Cerebellar cortex (tissue), 1 donor: ENCODE data around the gene NUAK1.
"Not testable (repeated sequence)": the region's sequence is repeated elsewhere in the genome, so short reads cannot be mapped to it uniquely, and the experiment has no call there.

Experiments
- DNase-seq: peaks from one replicate; pipeline ENCODE4 v3.0.0-alpha.2; 2015; ENCODE audit warnings: low spot score

Gene NUAK1

GRCh38 chr12:106031761-106032622 lies 106.8 kb downstream of the NUAK1 start:
- DNase-seq = peak; percentile 31

DNA sequence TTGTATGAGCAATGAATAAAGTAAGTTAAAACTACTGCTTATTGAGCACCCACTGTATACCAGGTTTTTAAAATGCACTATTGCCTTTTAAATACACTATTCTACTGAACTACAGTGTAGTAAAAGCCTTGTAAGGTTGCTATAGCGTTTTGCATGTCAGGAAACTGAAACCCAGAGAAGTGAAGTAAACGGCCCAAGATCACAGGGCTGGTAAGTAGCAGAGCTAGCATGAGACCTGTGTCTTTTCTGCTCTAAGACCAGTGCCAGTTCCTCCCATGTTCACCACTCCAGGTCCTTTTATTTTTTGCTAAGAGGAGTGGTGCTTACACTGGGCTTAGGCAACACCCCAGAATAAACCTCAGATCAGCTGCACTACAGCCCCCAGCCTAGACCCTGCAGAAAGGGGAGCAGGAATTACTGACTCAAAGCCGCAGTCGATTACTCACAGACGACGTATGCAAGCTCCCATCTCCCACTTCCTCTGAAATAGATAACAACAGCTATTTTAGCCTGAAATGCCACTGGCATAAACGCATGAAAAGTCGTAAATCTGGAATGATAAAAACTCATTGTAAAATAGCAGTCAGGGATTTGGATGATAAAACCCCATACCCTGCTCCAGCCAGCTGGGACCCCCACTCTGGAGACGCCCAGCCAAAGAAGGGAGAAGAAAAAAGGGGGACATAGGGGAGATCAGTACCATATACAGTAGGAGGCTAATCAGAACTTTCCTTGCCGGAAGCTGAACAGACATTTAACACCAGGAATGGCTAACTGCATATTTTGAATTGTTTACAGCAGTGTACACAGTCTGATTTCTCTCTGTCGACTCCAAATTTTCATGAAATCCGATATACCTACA lies 108.3 kb downstream of the NUAK1 start:
- DNase-seq = no peak

- DNase-seq = no peak
These were observed 109.2 kb downstream of the NUAK1 start for GRCh38 chr12:106029532-106029931.

GRCh38 chr12:106027911-106028310 lies 110.8 kb downstream of the NUAK1 start:
- no peak for DNase-seq

DNA sequence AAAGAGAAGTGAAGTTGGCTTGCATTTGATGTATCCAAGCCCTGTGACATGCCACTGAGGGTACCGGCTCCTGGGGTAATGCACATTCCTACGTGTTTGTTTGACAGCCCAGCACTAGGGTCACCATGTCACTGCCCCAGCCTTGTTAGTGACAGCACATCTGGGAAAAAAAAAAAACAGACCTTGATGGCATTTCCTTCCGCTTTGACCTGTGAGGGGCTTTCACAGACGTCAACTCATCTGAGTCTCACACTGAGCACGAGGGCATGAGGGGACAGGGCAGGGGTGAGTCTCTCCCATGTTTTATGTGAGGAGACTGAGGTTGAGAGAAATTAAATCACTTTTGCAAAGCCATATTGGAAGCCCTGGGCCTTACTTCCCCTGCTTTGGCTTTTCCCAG lies 111.5 kb downstream of the NUAK1 start:
- DNase-seq = no peak

- DNase-seq = no peak
These were observed 113.6 kb downstream of the NUAK1 start for GRCh38 chr12:106025129-106025528.

- DNase-seq = no peak
These were observed 115.7 kb downstream of the NUAK1 start for GRCh38 chr12:106023039-106023438.

DNA sequence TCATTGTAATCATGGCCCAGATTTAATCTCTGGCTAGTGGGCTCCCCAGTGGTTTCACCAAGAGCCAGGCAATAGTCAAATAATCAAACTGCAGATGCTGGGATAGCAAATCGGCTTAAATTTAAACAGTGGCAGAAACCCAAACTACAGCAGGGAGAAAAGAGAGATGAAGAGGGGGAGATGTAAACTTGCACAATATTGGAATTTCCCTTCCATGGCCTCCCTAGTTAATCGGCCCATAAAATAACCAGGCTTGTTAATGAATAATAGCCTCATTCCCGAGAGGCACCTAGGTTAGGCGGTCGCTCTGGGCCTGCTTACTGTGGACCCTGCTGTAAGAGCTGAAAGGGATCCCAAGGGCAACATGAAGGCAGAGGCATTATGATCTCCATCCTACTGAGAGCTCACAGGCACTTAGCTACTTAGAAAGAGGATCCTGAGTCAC lies 116.2 kb downstream of the NUAK1 start:
- DNase-seq = no peak

DNA sequence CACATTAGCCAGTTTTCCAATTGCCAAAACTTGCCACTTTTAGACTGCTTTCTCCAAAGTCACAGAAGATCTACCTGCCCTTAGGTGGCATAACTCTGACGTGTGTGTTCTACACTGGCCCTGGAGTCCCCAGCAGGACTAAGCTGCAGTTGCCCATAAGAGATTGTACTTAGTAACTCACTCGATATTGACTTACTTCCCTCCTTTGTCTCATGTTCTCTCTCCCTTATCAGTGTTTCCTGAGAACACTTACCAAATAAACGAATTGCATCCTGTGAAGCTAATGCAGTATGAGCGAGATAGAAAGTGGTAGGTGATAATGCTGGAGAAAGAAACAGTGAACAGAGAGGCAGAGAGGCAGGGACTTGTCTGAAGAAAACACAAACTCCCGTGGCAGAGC lies 117.2 kb downstream of the NUAK1 start:
- DNase-seq = no peak

GRCh38 chr12:106020736-106021135 lies 118.0 kb downstream of the NUAK1 start:
- no peak for DNase-seq

DNA sequence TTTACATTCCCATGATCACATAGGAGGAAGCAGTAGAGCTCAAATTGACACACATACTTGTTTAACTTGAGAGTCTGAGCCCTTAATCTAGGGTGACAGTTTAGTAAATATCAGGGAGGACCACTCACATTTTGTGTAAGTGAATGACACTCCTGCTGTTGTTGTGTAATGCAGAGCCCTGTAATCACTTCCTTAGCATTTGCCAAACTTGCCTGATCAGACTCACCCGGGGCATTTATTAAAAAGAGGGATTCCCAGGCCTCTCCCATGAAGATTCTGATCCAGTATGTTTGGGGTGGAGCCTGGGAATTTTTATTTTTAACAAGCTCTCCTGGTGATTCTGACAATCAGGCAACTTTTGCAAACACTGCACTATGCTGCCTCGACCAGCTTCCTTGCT lies 119.6 kb downstream of the NUAK1 start:
- DNase-seq = no peak

DNA sequence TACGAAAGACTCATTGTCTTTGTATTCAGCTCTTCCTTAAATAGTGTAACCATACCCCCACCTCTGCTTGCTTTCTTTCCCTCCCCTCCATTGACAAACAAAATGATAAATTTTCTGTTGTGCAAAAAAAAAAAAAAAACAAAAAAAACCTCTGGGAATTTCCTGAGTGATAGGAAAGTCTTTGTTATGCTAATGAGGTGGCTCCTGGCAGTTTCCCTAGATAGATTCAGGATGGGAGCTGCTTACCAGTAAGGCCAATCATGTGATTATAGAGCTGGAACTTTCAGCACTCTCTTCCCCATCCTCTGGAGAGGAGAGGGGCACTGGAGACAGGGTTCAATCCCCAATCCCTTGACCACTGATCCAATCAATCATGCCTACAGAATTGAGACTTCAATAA lies 120.5 kb downstream of the NUAK1 start:
- no peak for DNase-seq

GRCh38 chr12:106016601-106017278 lies 122.0 kb downstream of the NUAK1 start:
- not testable (repeated sequence) for DNase-seq

GRCh38 chr12:106015646-106016045 lies 123.1 kb downstream of the NUAK1 start:
- DNase-seq = no peak

DNA sequence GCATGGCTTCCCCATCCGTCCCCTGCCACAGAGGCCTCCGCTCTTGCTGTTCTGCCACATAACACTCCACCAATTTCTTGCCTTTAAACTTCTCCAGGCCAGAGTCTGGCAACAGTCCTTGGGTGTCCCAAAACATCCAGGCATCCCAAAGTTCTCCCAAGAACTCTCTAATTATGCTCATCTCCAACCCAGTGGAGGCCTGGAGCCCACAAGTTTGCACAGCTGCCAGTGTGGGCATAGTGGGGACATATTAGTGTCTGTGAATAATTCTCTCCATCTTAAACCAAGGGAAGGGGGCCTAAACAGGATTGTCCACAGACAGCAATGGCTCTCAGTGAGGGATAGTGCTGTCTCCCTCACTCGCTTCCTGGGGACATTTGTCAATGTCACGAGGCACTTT lies 124.8 kb downstream of the NUAK1 start:
- DNase-seq = no peak
